Spleen (tissue), 7 donors: ENCODE measurements around the gene GEMIN2.
"Not testable (repeated sequence)": the region's sequence is repeated elsewhere in the genome, so short reads cannot be mapped to it uniquely, and the experiment has no call there.

Experiments used
- CTCF ChIP-seq, 11 experiments: fragments of 200-600 bp in 7 of 11; fragments of 450-650 bp in 4 of 11; sonication (generic) in 4 of 11; IDR thresholded peaks in 8 of 11; conservative IDR thresholded peaks in 3 of 11; 1 replicate in 7 of 11; 2 replicates in 4 of 11; pipeline versions ENCODE4 v1.4.0 to v1.8.0; 2016 to 2021; ENCODE audit warnings: antibody characterized with exemption in 11 of 11, inconsistent platforms in 4 of 11, mild to moderate bottlenecking in 1 of 11
- POLR2A ChIP-seq, 3 donors: fragments of 450-650 bp; IDR thresholded peaks; one replicate each; pipeline ENCODE4 v1.5.1; 2017; ENCODE audit warnings: antibody characterized with exemption in 3 of 3, mild to moderate bottlenecking in 1 of 3
- POLR2AphosphoS5 ChIP-seq, 3 donors: sonication (generic); formaldehyde crosslinking; IDR thresholded peaks; one replicate each; pipeline ENCODE4 v1.5.1; 2017; ENCODE audit warnings: antibody characterized with exemption in 3 of 3
- donor health status: DM: no; HTN: no; CAD: no; lungs with moderate emphysema.
- donor health status: DM: no; HTN: no; CAD: no.
- donor health status: DM: no; HTN: no; CAD: no.

- TF ChIP-seq CTCF (IDR thresholded peaks at IDR 0.05 in 8 of 11, conservative IDR thresholded peaks at IDR 0.05 in 3 of 11); POLR2AphosphoS5 (IDR thresholded peaks at IDR 0.05); POLR2A (IDR thresholded peaks at IDR 0.05): not testable (repeated sequence)
Observed at GRCh38 chr14:39143226-39143625, 29.1 kb downstream of the GEMIN2 start.
